AG09319 (cell line): ENCODE data around the gene MTREX.

Experiments used
- DNase-seq: peaks from one replicate; pipeline ENCODE4 v3.0.0-alpha.2; 2010; ENCODE audit warnings: low read depth; ENCODE audit errors: extremely low read depth
- CTCF ChIP-seq: IDR thresholded peaks from 2 replicates; pipeline ENCODE4 v1.5.1; 2011; ENCODE audit warnings: low read depth, mild to moderate bottlenecking, inconsistent platforms, low read length, moderate library complexity

The MTREX gene

GRCh38 chr5:55392669-55393068 lies 84.9 kb downstream of the MTREX start:
- no peak for TF ChIP-seq CTCF
- DNase-seq: no peak

GRCh38 chr5:55393501-55394175 lies 85.8 kb downstream of the MTREX start:
- no peak for TF ChIP-seq CTCF
- DNase-seq: no peak

GRCh38 chr5:55402199-55402598 lies 94.4 kb downstream of the MTREX start:
- DNase-seq: no peak
- TF ChIP-seq CTCF: no peak

- DNase-seq: no peak
- no peak for TF ChIP-seq CTCF
These were observed 98.5 kb downstream of the MTREX start for GRCh38 chr5:55406292-55406691.

GRCh38 chr5:55407059-55407684 lies 99.4 kb downstream of the MTREX start:
- TF ChIP-seq CTCF: peak; percentile 81
- peak; percentile 35 for DNase-seq

- no peak for TF ChIP-seq CTCF
- no peak for DNase-seq
These were observed 100.2 kb downstream of the MTREX start for GRCh38 chr5:55407984-55408383.

GRCh38 chr5:55409775-55410174 lies 102.0 kb downstream of the MTREX start:
- DNase-seq: no peak
- TF ChIP-seq CTCF: no peak
